ENCODE data around the gene CATSPERB. TPM values are rescaled to one million over a fixed set of nuclear protein-coding genes. Genes with fewer than 3 reads are reported as not detected.

The CATSPERB gene
- total and polyA plus RNA-seq, 10 of the 15 experiments (the other 5 are each of a cell fraction or from before 2014, with no cell fraction given) = not detected

DNA sequence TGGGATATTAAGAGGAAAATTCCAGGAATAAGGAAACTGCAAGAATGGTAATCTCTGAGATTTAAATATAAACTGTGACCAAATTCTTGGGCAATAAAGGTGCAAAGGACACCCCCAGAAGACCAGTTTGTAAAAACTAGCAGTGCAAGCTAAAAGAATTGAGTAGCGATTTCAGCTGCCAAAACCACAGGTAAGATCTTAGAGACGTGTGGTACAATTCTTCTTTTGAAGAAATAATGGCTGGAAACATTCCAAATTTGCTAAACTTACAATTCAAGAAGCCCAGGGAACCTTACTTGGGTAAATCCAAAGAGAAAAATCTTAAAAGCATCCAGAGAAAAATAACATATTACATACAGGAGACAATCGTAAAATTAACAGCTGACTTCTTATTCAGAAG, 12.0 kb downstream of the CATSPERB start:
- H3K4me3 ChIP-seq = no peak overlapping the region
- no peak overlapping the region for H3K9ac ChIP-seq (ENCODE audit: control insufficient read depth, insufficient read depth, low read length)
- DNase-seq (ENCODE audit: low read depth, low spot score) (no peak), ATAC-seq (no peak), FAIRE-seq (no peak)
- H3K27me3 ChIP-seq (replicated peaks in 1 of 2; ENCODE audit: control insufficient read depth in 2 of 2, insufficient read depth in 2 of 2, low read length in 1 of 2) = no peaks in the 10 kb centered on the region
- ChIA-PET RAD21 (ENCODE audit: unreplicated experiment) (no interaction called here), POLR2A (no interaction called here), CTCF (interaction anchor here (0.9 kb wide), 1 partner anchor 277 kb away, joined by 3 read pairs; no protein-coding TSS in a partner anchor), SMC1A (ENCODE audit: uncharacterized antibody, unreplicated experiment) (no interaction called here)
- H3K9me3 ChIP-seq (replicated peaks; ENCODE audit: control insufficient read depth, insufficient read depth, low read length) = no peaks in the 10 kb centered on the region
- in situ Hi-C loops (cut with MboI) = no loop called here
- 41% methylated on average over 3 of the region's 3 CpGs for WGBS (ENCODE audit: insufficient coverage, insufficient replicate concordance, low lambda C conversion rate, missing lambda C conversion rate)
- TF ChIP-seq EZH2 (IDR thresholded peaks at IDR 0.05; ENCODE audit: borderline replicate concordance, control insufficient read depth, low read depth, low read length) (no peak), POLR2AphosphoS2 (IDR thresholded peaks at IDR 0.05; ENCODE audit: low read depth, low read length) (no peak), BACH1 (IDR thresholded peaks at IDR 0.05; ENCODE audit: borderline replicate concordance) (no peak)
- TF ChIP-seq, protein P1, sequence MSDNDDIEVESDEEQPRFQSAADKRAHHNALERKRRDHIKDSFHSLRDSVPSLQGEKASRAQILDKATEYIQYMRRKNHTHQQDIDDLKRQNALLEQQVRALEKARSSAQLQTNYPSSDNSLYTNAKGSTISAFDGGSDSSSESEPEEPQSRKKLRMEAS (IDR thresholded peaks at IDR 0.05; ENCODE audit: low read depth, low read length) = no peak
- no peaks in the 10 kb centered on the region for H3K36me3 ChIP-seq (ENCODE audit: control insufficient read depth in 2 of 2, insufficient read depth in 2 of 2, low read length in 1 of 2)
- no peak overlapping the region for H3K4me2 ChIP-seq (ENCODE audit: control insufficient read depth, insufficient read depth)
- no peak overlapping the region for H2AFZ ChIP-seq (ENCODE audit: control insufficient read depth, low read depth, low read length)
- intact Hi-C loops (cut with micrococcal nuclease; ENCODE audit: unreplicated experiment) = no loop called here
- no peaks in the 10 kb centered on the region for H4K20me1 ChIP-seq (ENCODE audit: control insufficient read depth, insufficient read depth)
- no peaks in the 10 kb centered on the region for H3K79me2 ChIP-seq (ENCODE audit: control insufficient read depth, insufficient read depth, low read length)
- H3K27ac ChIP-seq (ENCODE audit: control insufficient read depth, insufficient read depth) = no peak overlapping the region
- BruUV-seq (replicated peaks) = no TSS peak
- H3K4me1 ChIP-seq (ENCODE audit: control insufficient read depth, insufficient read depth, low read length) = no peaks in the 10 kb centered on the region

DNA sequence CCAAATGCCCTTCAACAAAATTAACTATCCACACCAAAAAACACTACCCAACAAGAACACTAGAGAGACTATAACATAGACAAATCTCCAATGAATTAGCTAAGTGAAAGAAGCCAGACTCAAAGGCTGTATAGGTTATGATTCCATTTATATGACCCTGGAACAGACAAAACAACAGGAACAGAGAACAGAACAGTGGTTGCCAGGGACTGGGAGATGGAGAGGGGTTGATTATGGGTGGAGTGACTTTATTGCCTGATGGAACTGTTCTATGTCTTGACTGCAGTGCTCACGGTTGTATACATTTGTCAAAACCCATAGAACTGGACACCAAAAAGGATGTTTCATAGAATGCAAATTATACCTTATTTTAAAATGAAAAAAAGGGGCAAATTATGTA, 14.9 kb downstream of the CATSPERB start:
- Histone ChIP-seq H3K4me2 (ENCODE audit: control insufficient read depth, insufficient read depth) (no peak overlapping the region), H4K20me1 (ENCODE audit: control insufficient read depth, insufficient read depth) (no peaks in the 10 kb centered on the region), H3K9ac (ENCODE audit: control insufficient read depth, insufficient read depth, low read length) (no peak overlapping the region), H3K79me2 (ENCODE audit: control insufficient read depth, insufficient read depth, low read length) (no peaks in the 10 kb centered on the region), H2AFZ (ENCODE audit: control insufficient read depth, low read depth, low read length) (no peak overlapping the region), H3K36me3 (ENCODE audit: control insufficient read depth in 2 of 2, insufficient read depth in 2 of 2, low read length in 1 of 2) (no peaks in the 10 kb centered on the region), H3K27ac (ENCODE audit: control insufficient read depth, insufficient read depth) (no peak overlapping the region), H3K4me3 (no peak overlapping the region), H3K27me3 (replicated peaks in 1 of 2; ENCODE audit: control insufficient read depth in 2 of 2, insufficient read depth in 2 of 2, low read length in 1 of 2) (no peaks in the 10 kb centered on the region), H3K4me1 (ENCODE audit: control insufficient read depth, insufficient read depth, low read length) (no peaks in the 10 kb centered on the region), H3K9me3 (replicated peaks; ENCODE audit: control insufficient read depth, insufficient read depth, low read length) (no peaks in the 10 kb centered on the region)
- WGBS (ENCODE audit: insufficient coverage, insufficient replicate concordance, low lambda C conversion rate, missing lambda C conversion rate) = 0% methylated on average over 1 of the region's 1 CpG
- no peak for FAIRE-seq
- in situ Hi-C loops (cut with MboI) = no loop called here
- DNase-seq (ENCODE audit: low read depth, low spot score) = no peak
- RAD21 ChIA-PET (ENCODE audit: unreplicated experiment) = no interaction called here
- BruUV-seq (replicated peaks) = no TSS peak
- POLR2A ChIA-PET = no interaction called here
- CTCF ChIA-PET = interaction anchor here (1.7 kb wide), 1 partner anchor 10 kb away, joined by 5 read pairs; no protein-coding TSS in a partner anchor
- no peak for ATAC-seq
- SMC1A ChIA-PET (ENCODE audit: uncharacterized antibody, unreplicated experiment) = interaction anchor here (0.7 kb wide), 1 partner anchor 14 kb away, joined by 3 read pairs; no protein-coding TSS in a partner anchor
- intact Hi-C loops (cut with micrococcal nuclease; ENCODE audit: unreplicated experiment) = no loop called here
- no peak for TF ChIP-seq TAF1 (IDR thresholded peaks at IDR 0.05; ENCODE audit: borderline replicate concordance, low read depth, low read length)
- TF ChIP-seq, protein P2, sequence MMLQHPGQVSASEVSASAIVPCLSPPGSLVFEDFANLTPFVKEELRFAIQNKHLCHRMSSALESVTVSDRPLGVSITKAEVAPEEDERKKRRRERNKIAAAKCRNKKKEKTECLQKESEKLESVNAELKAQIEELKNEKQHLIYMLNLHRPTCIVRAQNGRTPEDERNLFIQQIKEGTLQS (IDR thresholded peaks at IDR 0.05; ENCODE audit: borderline replicate concordance, extremely low read depth, low read depth, low read length) = no peak
- TF ChIP-seq BHLHE40 (IDR thresholded peaks at IDR 0.05; ENCODE audit: borderline replicate concordance in 1 of 2, low read depth in 2 of 2, low read length in 1 of 2) = no peak
- TF ChIP-seq, protein P3, sequence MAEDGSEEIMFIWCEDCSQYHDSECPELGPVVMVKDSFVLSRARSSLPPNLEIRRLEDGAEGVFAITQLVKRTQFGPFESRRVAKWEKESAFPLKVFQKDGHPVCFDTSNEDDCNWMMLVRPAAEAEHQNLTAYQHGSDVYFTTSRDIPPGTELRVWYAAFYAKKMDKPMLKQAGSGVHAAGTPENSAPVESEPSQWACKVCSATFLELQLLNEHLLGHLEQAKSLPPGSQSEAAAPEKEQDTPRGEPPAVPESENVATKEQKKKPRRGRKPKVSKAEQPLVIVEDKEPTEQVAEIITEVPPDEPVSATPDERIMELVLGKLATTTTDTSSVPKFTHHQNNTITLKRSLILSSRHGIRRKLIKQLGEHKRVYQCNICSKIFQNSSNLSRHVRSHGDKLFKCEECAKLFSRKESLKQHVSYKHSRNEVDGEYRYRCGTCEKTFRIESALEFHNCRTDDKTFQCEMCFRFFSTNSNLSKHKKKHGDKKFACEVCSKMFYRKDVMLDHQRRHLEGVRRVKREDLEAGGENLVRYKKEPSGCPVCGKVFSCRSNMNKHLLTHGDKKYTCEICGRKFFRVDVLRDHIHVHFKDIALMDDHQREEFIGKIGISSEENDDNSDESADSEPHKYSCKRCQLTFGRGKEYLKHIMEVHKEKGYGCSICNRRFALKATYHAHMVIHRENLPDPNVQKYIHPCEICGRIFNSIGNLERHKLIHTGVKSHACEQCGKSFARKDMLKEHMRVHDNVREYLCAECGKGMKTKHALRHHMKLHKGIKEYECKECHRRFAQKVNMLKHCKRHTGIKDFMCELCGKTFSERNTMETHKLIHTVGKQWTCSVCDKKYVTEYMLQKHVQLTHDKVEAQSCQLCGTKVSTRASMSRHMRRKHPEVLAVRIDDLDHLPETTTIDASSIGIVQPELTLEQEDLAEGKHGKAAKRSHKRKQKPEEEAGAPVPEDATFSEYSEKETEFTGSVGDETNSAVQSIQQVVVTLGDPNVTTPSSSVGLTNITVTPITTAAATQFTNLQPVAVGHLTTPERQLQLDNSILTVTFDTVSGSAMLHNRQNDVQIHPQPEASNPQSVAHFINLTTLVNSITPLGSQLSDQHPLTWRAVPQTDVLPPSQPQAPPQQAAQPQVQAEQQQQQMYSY (CRISPR knock-in tag; IDR thresholded peaks at IDR 0.05) = no peak
- TF ChIP-seq ASH2L (IDR thresholded peaks at IDR 0.05; ENCODE audit: borderline replicate concordance, low read depth) = no peak
- no peak for TF ChIP-seq CHD1 (IDR thresholded peaks at IDR 0.05; ENCODE audit: low read depth, low read length)
- no peak for TF ChIP-seq IKZF2 (IDR thresholded peaks at IDR 0.05)
- TF ChIP-seq, protein P4, sequence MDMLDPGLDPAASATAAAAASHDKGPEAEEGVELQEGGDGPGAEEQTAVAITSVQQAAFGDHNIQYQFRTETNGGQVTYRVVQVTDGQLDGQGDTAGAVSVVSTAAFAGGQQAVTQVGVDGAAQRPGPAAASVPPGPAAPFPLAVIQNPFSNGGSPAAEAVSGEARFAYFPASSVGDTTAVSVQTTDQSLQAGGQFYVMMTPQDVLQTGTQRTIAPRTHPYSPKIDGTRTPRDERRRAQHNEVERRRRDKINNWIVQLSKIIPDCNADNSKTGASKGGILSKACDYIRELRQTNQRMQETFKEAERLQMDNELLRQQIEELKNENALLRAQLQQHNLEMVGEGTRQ (IDR thresholded peaks at IDR 0.05; ENCODE audit: borderline replicate concordance, low read depth, low read length) = no peak

Measured in GM12878 (cell line).